WTC11 (cell line): Measurements from ENCODE around the gene FHIP2A. TPM values are rescaled to one million over a fixed set of nuclear protein-coding genes. Genes with fewer than 3 reads are reported as not detected.

Experiments
- ATAC-seq: fragments of 200-7000 bp; cut with Tn5 transposase; 2 replicates; pipeline ENCODE4 v1.10.0; 2021; ENCODE audit warnings: mild to moderate bottlenecking, moderate library complexity
- CTCF ChIA-PET: fragments of 300-600 bp; sonication (Branson Sonifier 250); formaldehyde crosslinking; loops from one replicate; lab custom pipeline; 2021; ENCODE audit warnings: antibody characterized with exemption; lab: Charles Lee
- POLR2A ChIA-PET: fragments of 350-600 bp; sonication (Branson Sonifier 250); formaldehyde crosslinking; loops from one replicate; lab custom pipeline; 2021; ENCODE audit warnings: antibody characterized with exemption; lab: Charles Lee
- DNase-seq: peaks from one replicate; pipeline ENCODE4 v3.0.0; 2021; ENCODE audit warnings: low spot score
- H3K27ac Mint-ChIP-seq: 2 replicates; pipeline ENCODE4 v1.8.0; 2021; ENCODE audit warnings: mixed read lengths
- H3K27me3 Mint-ChIP-seq: 2 replicates; pipeline ENCODE4 v1.8.0; 2021; ENCODE audit warnings: low read depth, mild to moderate bottlenecking, moderate library complexity, mixed read lengths
- H3K36me3 Mint-ChIP-seq: 2 replicates; pipeline ENCODE4 v1.8.0; 2021; ENCODE audit warnings: mixed read lengths
- H3K4me1 Mint-ChIP-seq: 2 replicates; pipeline ENCODE4 v1.8.0; 2022; ENCODE audit warnings: mixed read lengths
- H3K4me3 Mint-ChIP-seq: 2 replicates; pipeline ENCODE4 v1.8.0; 2021; ENCODE audit warnings: mild to moderate bottlenecking, moderate library complexity, mixed read lengths
- H3K9me3 Mint-ChIP-seq: 2 replicates; pipeline ENCODE4 v1.8.0; 2021; ENCODE audit warnings: mixed read lengths
- CREB1 ChIP-seq: sonication (generic); formaldehyde crosslinking; IDR thresholded peaks from 2 replicates; pipeline ENCODE4 v1.8.0; 2023; ENCODE audit warnings: mild to moderate bottlenecking, missing genetic modification reagents
- ELF4 ChIP-seq: sonication (generic); formaldehyde crosslinking; IDR thresholded peaks from 2 replicates; pipeline ENCODE4 v1.8.1; 2022; ENCODE audit warnings: low read depth, mild to moderate bottlenecking, moderate library complexity, missing genetic modification reagents
- FOXJ3 ChIP-seq: sonication (generic); formaldehyde crosslinking; IDR thresholded peaks from 2 replicates; pipeline ENCODE4 v1.9.0; 2021; ENCODE audit warnings: missing genetic modification reagents, mild to moderate bottlenecking, borderline replicate concordance
- FOXP1 ChIP-seq: sonication (generic); formaldehyde crosslinking; IDR thresholded peaks from 2 replicates; pipeline ENCODE4 v1.8.0; 2022; ENCODE audit warnings: missing genetic modification reagents, mild to moderate bottlenecking, moderate library complexity, borderline replicate concordance
- HMGA2 ChIP-seq: fragments of 250-450 bp; sonication (Bioruptor Pico); IDR thresholded peaks from 2 replicates; pipeline ENCODE4 v1.4.0; 2021; ENCODE audit warnings: mild to moderate bottlenecking, moderate library complexity
- KAT7 ChIP-seq: sonication (generic); formaldehyde crosslinking; IDR thresholded peaks from 2 replicates; pipeline ENCODE4 v1.8.1; 2023; ENCODE audit warnings: missing genetic modification reagents, mild to moderate bottlenecking, borderline replicate concordance
- MYBL2 ChIP-seq: sonication (generic); formaldehyde crosslinking; IDR thresholded peaks from 2 replicates; pipeline ENCODE4 v1.8.1; 2023; ENCODE audit warnings: mild to moderate bottlenecking, moderate library complexity, missing genetic modification reagents
- NR2C2 ChIP-seq: sonication (generic); formaldehyde crosslinking; IDR thresholded peaks from 2 replicates; pipeline ENCODE4 v1.8.0; 2022; ENCODE audit warnings: mild to moderate bottlenecking, missing genetic modification reagents
- SMAD3 ChIP-seq: sonication (generic); formaldehyde crosslinking; IDR thresholded peaks from 2 replicates; pipeline ENCODE4 v1.8.0; 2022; ENCODE audit warnings: missing genetic modification reagents, mild to moderate bottlenecking, borderline replicate concordance
- SP1 ChIP-seq: sonication (generic); formaldehyde crosslinking; conservative IDR thresholded peaks from 2 replicates; pipeline ENCODE4 v1.8.1; 2022; ENCODE audit warnings: missing genetic modification reagents
- ZNF232 ChIP-seq: sonication (generic); formaldehyde crosslinking; IDR thresholded peaks from 2 replicates; pipeline ENCODE4 v1.8.0; 2022; ENCODE audit warnings: mild to moderate bottlenecking, missing genetic modification reagents
- ZNF671 ChIP-seq: fragments of 250-450 bp; sonication (Bioruptor Pico); IDR thresholded peaks from 2 replicates; pipeline ENCODE4 v1.8.0; 2021; ENCODE audit warnings: mild to moderate bottlenecking
- total RNA-seq: library from RNA; stranded (reverse); gene quantifications from 3 replicates; pipeline ENCODE4 v1.2.3, GENCODE V29; 2021
- TF ChIP-seq, protein P1 (sequence below): fragments of 250-450 bp; sonication (Bioruptor Pico); IDR thresholded peaks from 2 replicates; pipeline ENCODE4 v2.1.2; 2022; ENCODE audit warnings: mild to moderate bottlenecking, moderate library complexity
- TF ChIP-seq, protein P2 (sequence below): sonication (generic); formaldehyde crosslinking; IDR thresholded peaks from 2 replicates; pipeline ENCODE4 v1.8.0; 2022; ENCODE audit warnings: mild to moderate bottlenecking, missing genetic modification reagents
- TF ChIP-seq, protein P3 (sequence below): fragments of 250-450 bp; sonication (Bioruptor Pico); IDR thresholded peaks from 2 replicates; pipeline ENCODE4 v1.9.0; 2021; ENCODE audit warnings: mild to moderate bottlenecking
- TF ChIP-seq, protein P4 (sequence below): sonication (generic); formaldehyde crosslinking; IDR thresholded peaks from 2 replicates; pipeline ENCODE4 v1.8.1; 2022; ENCODE audit warnings: mild to moderate bottlenecking, moderate library complexity, missing genetic modification reagents
- TF ChIP-seq, protein P5 (sequence below): sonication (generic); formaldehyde crosslinking; IDR thresholded peaks from 2 replicates; pipeline ENCODE4 v1.8.1; 2022; ENCODE audit warnings: low read depth, missing genetic modification reagents, borderline replicate concordance
- TF ChIP-seq, protein P6 (sequence below): sonication (generic); formaldehyde crosslinking; IDR thresholded peaks from 2 replicates; pipeline ENCODE4 v1.8.1; 2023; ENCODE audit warnings: mild to moderate bottlenecking, missing genetic modification reagents, borderline replicate concordance
- TF ChIP-seq, protein P7 (sequence below): fragments of 200-600 bp; IDR thresholded peaks from 2 replicates; pipeline ENCODE4 v1.8.0; 2022; ENCODE audit warnings: antibody characterized with exemption
- TF ChIP-seq, protein P8 (sequence below): sonication (generic); formaldehyde crosslinking; IDR thresholded peaks from 2 replicates; pipeline ENCODE4 v1.8.1; 2023; ENCODE audit warnings: mild to moderate bottlenecking, missing genetic modification reagents, moderate library complexity

The FHIP2A gene
- total RNA-seq, 1 experiment from 2014 or later: 15.5 TPM

DNA sequence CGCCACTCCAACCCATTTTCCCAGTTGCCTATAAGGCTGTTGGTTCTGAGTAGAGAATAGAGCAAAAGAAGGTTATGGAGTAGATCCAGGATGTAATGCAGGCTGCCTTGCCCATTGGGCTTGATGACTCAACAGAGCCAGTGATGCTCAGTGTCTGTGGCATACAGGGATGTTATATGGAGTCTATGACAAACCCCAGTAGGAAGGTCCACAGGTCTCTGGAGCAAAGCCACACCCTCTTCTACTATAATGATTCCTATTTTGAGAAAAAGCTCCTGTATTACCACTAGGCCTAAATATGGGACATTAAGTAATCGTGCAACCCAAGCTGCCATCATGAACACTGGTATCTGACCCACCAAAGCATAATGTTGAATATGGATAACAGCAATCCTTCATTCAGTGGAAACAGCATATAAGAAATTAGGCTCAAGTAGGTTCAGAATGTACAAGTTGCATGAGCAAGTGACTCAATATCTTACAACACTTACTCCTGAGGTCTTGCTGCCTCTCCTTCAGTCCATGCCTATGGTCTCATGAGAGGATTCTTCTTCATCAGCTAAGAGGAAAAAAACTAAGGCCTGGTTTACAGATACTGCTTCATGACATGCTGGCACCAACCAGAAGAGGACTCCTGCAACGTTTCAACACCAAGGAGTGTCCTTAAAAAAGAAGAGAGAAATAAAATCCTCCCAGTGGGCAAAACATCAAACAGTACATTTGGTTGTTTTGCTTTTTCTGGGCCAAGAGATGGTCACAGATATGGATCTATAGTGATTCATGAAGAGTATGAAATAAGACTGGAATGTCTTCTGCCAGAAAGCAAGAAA is 14.8 kb upstream of the FHIP2A start (continued):
- TF ChIP-seq FOXJ3 (CRISPR knock-in tag) (no peak), SMAD3 (CRISPR knock-in tag) (no peak), ELF4 (CRISPR knock-in tag) (no peak), NR2C2 (CRISPR knock-in tag) (no peak)
- TF ChIP-seq, protein P1, sequence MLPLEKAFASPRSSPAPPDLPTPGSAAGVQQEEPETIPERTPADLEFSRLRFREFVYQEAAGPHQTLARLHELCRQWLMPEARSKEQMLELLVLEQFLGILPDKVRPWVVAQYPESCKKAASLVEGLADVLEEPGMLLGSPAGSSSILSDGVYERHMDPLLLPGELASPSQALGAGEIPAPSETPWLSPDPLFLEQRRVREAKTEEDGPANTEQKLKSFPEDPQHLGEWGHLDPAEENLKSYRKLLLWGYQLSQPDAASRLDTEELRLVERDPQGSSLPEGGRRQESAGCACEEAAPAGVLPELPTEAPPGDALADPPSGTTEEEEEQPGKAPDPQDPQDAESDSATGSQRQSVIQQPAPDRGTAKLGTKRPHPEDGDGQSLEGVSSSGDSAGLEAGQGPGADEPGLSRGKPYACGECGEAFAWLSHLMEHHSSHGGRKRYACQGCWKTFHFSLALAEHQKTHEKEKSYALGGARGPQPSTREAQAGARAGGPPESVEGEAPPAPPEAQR: no peak
- TF ChIP-seq, protein P2, sequence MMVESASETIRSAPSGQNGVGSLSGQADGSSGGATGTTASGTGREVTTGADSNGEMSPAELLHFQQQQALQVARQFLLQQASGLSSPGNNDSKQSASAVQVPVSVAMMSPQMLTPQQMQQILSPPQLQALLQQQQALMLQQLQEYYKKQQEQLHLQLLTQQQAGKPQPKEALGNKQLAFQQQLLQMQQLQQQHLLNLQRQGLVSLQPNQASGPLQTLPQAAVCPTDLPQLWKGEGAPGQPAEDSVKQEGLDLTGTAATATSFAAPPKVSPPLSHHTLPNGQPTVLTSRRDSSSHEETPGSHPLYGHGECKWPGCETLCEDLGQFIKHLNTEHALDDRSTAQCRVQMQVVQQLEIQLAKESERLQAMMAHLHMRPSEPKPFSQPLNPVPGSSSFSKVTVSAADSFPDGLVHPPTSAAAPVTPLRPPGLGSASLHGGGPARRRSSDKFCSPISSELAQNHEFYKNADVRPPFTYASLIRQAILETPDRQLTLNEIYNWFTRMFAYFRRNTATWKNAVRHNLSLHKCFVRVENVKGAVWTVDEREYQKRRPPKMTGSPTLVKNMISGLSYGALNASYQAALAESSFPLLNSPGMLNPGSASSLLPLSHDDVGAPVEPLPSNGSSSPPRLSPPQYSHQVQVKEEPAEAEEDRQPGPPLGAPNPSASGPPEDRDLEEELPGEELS (CRISPR knock-in tag): no peak

DNA sequence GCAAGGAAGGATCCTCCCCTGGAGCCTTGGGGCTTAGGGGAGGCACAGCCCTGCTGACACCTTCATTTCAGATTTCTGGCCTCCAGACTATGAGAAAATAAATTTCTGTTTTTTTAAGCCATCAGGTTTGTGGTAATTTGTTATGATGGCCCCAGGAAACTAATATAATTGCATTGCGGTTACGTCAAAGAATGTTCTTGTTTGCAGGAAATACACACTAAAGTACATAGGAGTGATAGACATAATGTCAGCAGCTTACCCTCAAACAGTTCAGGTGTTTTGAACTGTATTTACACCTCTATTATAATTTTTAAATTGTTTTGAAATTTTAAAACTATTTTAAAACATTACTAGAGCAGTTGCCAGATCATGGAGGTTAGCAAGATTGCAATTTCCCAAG is 12.6 kb upstream of the FHIP2A start:
- Mint-ChIP-seq H3K4me3 (no peak overlapping the region), H3K9me3 (peaks cover 12% of the 10 kb centered on the region), H3K4me1 (0 out of 2 replicates have a peak, but pooled peaks cover 3% of the 10 kb centered on the region), H3K36me3 (no peaks in the 10 kb centered on the region), H3K27me3 (no peaks in the 10 kb centered on the region; the same call in 1 of the 2 replicates), H3K27ac (no peak overlapping the region)
- CTCF ChIA-PET: interaction anchor here (0.9 kb wide), 1 partner anchor 71 kb away, joined by 3 read pairs; no protein-coding TSS in a partner anchor
- POLR2A ChIA-PET: no interaction called here
- ATAC-seq (no peak), DNase-seq (no peak)
- TF ChIP-seq, protein P3, sequence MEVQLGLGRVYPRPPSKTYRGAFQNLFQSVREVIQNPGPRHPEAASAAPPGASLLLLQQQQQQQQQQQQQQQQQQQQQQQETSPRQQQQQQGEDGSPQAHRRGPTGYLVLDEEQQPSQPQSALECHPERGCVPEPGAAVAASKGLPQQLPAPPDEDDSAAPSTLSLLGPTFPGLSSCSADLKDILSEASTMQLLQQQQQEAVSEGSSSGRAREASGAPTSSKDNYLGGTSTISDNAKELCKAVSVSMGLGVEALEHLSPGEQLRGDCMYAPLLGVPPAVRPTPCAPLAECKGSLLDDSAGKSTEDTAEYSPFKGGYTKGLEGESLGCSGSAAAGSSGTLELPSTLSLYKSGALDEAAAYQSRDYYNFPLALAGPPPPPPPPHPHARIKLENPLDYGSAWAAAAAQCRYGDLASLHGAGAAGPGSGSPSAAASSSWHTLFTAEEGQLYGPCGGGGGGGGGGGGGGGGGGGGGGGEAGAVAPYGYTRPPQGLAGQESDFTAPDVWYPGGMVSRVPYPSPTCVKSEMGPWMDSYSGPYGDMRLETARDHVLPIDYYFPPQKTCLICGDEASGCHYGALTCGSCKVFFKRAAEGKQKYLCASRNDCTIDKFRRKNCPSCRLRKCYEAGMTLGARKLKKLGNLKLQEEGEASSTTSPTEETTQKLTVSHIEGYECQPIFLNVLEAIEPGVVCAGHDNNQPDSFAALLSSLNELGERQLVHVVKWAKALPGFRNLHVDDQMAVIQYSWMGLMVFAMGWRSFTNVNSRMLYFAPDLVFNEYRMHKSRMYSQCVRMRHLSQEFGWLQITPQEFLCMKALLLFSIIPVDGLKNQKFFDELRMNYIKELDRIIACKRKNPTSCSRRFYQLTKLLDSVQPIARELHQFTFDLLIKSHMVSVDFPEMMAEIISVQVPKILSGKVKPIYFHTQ (CRISPR knock-in tag): no peak
- TF ChIP-seq HMGA2 (no peak), KAT7 (CRISPR knock-in tag) (no peak), MYBL2 (no peak), SP1 (CRISPR knock-in tag) (no peak), ZNF232 (CRISPR knock-in tag) (no peak), FOXP1 (CRISPR knock-in tag) (no peak), FOXJ3 (CRISPR knock-in tag) (no peak), ZNF671 (CRISPR knock-in tag) (no peak), CREB1 (CRISPR knock-in tag) (no peak)
- TF ChIP-seq, protein P4, sequence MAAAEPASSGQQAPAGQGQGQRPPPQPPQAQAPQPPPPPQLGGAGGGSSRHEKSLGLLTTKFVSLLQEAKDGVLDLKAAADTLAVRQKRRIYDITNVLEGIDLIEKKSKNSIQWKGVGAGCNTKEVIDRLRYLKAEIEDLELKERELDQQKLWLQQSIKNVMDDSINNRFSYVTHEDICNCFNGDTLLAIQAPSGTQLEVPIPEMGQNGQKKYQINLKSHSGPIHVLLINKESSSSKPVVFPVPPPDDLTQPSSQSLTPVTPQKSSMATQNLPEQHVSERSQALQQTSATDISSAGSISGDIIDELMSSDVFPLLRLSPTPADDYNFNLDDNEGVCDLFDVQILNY (CRISPR knock-in tag): no peak
- TF ChIP-seq, protein P5, sequence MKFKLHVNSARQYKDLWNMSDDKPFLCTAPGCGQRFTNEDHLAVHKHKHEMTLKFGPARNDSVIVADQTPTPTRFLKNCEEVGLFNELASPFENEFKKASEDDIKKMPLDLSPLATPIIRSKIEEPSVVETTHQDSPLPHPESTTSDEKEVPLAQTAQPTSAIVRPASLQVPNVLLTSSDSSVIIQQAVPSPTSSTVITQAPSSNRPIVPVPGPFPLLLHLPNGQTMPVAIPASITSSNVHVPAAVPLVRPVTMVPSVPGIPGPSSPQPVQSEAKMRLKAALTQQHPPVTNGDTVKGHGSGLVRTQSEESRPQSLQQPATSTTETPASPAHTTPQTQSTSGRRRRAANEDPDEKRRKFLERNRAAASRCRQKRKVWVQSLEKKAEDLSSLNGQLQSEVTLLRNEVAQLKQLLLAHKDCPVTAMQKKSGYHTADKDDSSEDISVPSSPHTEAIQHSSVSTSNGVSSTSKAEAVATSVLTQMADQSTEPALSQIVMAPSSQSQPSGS (CRISPR knock-in tag): no peak
- TF ChIP-seq, protein P6, sequence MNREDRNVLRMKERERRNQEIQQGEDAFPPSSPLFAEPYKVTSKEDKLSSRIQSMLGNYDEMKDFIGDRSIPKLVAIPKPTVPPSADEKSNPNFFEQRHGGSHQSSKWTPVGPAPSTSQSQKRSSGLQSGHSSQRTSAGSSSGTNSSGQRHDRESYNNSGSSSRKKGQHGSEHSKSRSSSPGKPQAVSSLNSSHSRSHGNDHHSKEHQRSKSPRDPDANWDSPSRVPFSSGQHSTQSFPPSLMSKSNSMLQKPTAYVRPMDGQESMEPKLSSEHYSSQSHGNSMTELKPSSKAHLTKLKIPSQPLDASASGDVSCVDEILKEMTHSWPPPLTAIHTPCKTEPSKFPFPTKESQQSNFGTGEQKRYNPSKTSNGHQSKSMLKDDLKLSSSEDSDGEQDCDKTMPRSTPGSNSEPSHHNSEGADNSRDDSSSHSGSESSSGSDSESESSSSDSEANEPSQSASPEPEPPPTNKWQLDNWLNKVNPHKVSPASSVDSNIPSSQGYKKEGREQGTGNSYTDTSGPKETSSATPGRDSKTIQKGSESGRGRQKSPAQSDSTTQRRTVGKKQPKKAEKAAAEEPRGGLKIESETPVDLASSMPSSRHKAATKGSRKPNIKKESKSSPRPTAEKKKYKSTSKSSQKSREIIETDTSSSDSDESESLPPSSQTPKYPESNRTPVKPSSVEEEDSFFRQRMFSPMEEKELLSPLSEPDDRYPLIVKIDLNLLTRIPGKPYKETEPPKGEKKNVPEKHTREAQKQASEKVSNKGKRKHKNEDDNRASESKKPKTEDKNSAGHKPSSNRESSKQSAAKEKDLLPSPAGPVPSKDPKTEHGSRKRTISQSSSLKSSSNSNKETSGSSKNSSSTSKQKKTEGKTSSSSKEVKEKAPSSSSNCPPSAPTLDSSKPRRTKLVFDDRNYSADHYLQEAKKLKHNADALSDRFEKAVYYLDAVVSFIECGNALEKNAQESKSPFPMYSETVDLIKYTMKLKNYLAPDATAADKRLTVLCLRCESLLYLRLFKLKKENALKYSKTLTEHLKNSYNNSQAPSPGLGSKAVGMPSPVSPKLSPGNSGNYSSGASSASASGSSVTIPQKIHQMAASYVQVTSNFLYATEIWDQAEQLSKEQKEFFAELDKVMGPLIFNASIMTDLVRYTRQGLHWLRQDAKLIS (CRISPR knock-in tag): no peak
- TF ChIP-seq, protein P7, sequence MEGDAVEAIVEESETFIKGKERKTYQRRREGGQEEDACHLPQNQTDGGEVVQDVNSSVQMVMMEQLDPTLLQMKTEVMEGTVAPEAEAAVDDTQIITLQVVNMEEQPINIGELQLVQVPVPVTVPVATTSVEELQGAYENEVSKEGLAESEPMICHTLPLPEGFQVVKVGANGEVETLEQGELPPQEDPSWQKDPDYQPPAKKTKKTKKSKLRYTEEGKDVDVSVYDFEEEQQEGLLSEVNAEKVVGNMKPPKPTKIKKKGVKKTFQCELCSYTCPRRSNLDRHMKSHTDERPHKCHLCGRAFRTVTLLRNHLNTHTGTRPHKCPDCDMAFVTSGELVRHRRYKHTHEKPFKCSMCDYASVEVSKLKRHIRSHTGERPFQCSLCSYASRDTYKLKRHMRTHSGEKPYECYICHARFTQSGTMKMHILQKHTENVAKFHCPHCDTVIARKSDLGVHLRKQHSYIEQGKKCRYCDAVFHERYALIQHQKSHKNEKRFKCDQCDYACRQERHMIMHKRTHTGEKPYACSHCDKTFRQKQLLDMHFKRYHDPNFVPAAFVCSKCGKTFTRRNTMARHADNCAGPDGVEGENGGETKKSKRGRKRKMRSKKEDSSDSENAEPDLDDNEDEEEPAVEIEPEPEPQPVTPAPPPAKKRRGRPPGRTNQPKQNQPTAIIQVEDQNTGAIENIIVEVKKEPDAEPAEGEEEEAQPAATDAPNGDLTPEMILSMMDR: no peak
- TF ChIP-seq, protein P8, sequence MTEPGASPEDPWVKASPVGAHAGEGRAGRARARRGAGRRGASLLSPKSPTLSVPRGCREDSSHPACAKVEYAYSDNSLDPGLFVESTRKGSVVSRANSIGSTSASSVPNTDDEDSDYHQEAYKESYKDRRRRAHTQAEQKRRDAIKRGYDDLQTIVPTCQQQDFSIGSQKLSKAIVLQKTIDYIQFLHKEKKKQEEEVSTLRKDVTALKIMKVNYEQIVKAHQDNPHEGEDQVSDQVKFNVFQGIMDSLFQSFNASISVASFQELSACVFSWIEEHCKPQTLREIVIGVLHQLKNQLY (CRISPR knock-in tag): no peak
